A204.1 (cell line): ENCODE results near the gene COA7.
"Not testable (repeated sequence)": the region's sequence is repeated elsewhere in the genome, so short reads cannot be mapped to it uniquely, and the experiment has no call there.

Experiments
- FAIRE-seq: peaks from 2 replicates; lab custom pipeline; 2012; peaks lifted over from hg19 to GRCh38; lab: Jason Lieb, UNC

COA7 gene

GRCh38 chr1:52702886-52703787 is 5.0 kb upstream of the COA7 start:
- FAIRE-seq: no peak

- no peak for FAIRE-seq
Measured at GRCh38 chr1:52695627-52696026, 2.5 kb downstream of the COA7 start.

GRCh38 chr1:52693843-52694242 is 4.3 kb downstream of the COA7 start:
- FAIRE-seq: no peak

- FAIRE-seq: not testable (repeated sequence)
Measured at GRCh38 chr1:52693351-52693750, 4.8 kb downstream of the COA7 start.

GRCh38 chr1:52692697-52693096 is 5.5 kb downstream of the COA7 start:
- FAIRE-seq: no peak

- no peak for FAIRE-seq
Measured at GRCh38 chr1:52691821-52692220, 6.3 kb downstream of the COA7 start.

GRCh38 chr1:52686830-52687229 is 11.3 kb downstream of the COA7 start:
- FAIRE-seq: no peak

GRCh38 chr1:52686261-52686751 is 11.8 kb downstream of the COA7 start:
- not testable (repeated sequence) for FAIRE-seq

GRCh38 chr1:52684545-52684944 is 13.6 kb downstream of the COA7 start:
- no peak for FAIRE-seq

- no peak for FAIRE-seq
Measured at GRCh38 chr1:52683367-52683940, 14.7 kb downstream of the COA7 start.

- no peak for FAIRE-seq
Measured at GRCh38 chr1:52681136-52681535, 17.0 kb downstream of the COA7 start.

- FAIRE-seq: no peak
Measured at GRCh38 chr1:52680353-52680752, 17.8 kb downstream of the COA7 start.

GRCh38 chr1:52679498-52679897 is 18.6 kb downstream of the COA7 start:
- no peak for FAIRE-seq

- FAIRE-seq: no peak
Measured at GRCh38 chr1:52679048-52679447, 19.1 kb downstream of the COA7 start.

- no peak for FAIRE-seq
Measured at GRCh38 chr1:52677076-52677806, 20.9 kb downstream of the COA7 start.

GRCh38 chr1:52676249-52676903 is 21.8 kb downstream of the COA7 start:
- no peak for FAIRE-seq

- FAIRE-seq: no peak
Measured at GRCh38 chr1:52674497-52675384, 23.4 kb downstream of the COA7 start.

- no peak for FAIRE-seq
Measured at GRCh38 chr1:52673513-52673912, 24.6 kb downstream of the COA7 start.

- FAIRE-seq: no peak
Measured at GRCh38 chr1:52672946-52673345, 25.2 kb downstream of the COA7 start.

GRCh38 chr1:52670604-52671003 is 27.5 kb downstream of the COA7 start:
- FAIRE-seq: no peak

- no peak for FAIRE-seq
Measured at GRCh38 chr1:52669696-52670095, 28.5 kb downstream of the COA7 start.
